ENCODE results near the gene MOXD1.

- TF ChIP-seq, protein P1, sequence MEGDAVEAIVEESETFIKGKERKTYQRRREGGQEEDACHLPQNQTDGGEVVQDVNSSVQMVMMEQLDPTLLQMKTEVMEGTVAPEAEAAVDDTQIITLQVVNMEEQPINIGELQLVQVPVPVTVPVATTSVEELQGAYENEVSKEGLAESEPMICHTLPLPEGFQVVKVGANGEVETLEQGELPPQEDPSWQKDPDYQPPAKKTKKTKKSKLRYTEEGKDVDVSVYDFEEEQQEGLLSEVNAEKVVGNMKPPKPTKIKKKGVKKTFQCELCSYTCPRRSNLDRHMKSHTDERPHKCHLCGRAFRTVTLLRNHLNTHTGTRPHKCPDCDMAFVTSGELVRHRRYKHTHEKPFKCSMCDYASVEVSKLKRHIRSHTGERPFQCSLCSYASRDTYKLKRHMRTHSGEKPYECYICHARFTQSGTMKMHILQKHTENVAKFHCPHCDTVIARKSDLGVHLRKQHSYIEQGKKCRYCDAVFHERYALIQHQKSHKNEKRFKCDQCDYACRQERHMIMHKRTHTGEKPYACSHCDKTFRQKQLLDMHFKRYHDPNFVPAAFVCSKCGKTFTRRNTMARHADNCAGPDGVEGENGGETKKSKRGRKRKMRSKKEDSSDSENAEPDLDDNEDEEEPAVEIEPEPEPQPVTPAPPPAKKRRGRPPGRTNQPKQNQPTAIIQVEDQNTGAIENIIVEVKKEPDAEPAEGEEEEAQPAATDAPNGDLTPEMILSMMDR (tag by site-specific recombination; IDR thresholded peaks at IDR 0.05) = no peak
- TF ChIP-seq ZNF670 (tag by site-specific recombination; IDR thresholded peaks at IDR 0.05; ENCODE audit: low read depth) = no peak
Observed at GRCh38 chr6:132304891-132305305, 96.4 kb downstream of the MOXD1 start.
